Measurements from ENCODE around the gene DNAJA3.

DNA sequence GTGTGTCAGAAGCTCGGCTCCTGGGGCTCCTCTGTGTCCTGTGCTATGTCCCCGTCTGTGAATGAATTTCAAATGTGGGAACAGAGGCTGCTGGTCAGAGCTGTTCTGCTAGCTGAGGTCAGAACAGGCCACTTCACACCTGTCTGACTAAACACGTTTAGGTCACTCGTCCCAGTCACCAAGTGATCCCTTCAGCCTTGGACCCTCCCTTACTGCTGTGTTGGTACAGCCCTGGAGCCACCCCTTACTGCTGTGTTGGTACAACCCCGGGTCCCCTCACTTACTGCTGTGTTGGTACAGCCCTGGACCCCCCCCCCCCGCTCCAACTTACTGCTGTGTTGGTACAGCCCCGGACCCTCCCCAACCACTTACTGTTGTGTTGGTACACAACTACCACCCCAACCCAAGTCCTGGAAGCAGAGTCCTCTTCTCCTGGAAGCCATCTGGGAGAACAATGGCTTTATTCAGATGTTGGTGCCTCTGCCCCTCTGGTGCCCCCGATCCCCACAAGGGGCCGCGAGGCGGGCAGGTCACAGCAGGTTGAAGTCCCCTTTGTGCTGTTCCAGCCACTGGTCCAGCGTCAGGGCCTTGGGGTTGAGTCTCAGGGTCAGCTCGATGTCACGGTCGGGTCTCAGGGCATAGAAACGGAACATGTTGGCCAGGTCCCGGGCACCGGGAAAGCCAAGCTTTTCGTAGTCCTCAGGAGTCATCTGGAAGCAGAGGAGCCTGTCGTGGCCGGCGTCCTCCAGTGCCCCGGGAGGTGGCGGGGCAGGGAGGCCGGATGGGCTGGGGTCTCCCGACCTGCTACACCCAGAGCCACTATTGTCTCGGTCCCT lies 35.8 kb downstream of the DNAJA3 start:
- no peak for TF ChIP-seq CTCF (IDR thresholded peaks at IDR 0.05 in 2 of 3, conservative IDR thresholded peaks at IDR 0.05 in 1 of 3; ENCODE audit: borderline replicate concordance in 1 of 3, insufficient read depth in 1 of 3, low read depth in 2 of 3, low read length in 2 of 3)
- peak; percentile 20 for TF ChIP-seq TCF7L2 (IDR thresholded peaks at IDR 0.05; ENCODE audit: borderline replicate concordance, extremely low read depth, insufficient read depth, insufficient read length)
- TF ChIP-seq SP1 (IDR thresholded peaks at IDR 0.05; ENCODE audit: low read depth) = no peak
- no peak for TF ChIP-seq EZH2phosphoT487 (IDR thresholded peaks at IDR 0.05; ENCODE audit: borderline replicate concordance)
- no peak for TF ChIP-seq ZBTB33 (IDR thresholded peaks at IDR 0.05; ENCODE audit: extremely low read depth, insufficient replicate concordance, low read length)
- TF ChIP-seq EZH2 (IDR thresholded peaks at IDR 0.05) = no peak
- TF ChIP-seq JUND (IDR thresholded peaks at IDR 0.05) = 0 out of 2 replicates have a peak, but pooled peaks have one; percentile 20
- TF ChIP-seq FOSL1 (IDR thresholded peaks at IDR 0.05; ENCODE audit: low read depth) = no peak
- TF ChIP-seq RAD21 (IDR thresholded peaks at IDR 0.05; ENCODE audit: low read depth) = no peak
- no peak for TF ChIP-seq SIN3A (IDR thresholded peaks at IDR 0.05; ENCODE audit: low read depth)
